GM12878 (cell line): ENCODE results near the gene CDYL2. TPM values are rescaled to one million over a fixed set of nuclear protein-coding genes. Genes with fewer than 3 reads are reported as not detected.

Experiments used
- ATAC-seq: fragments of 200-7000 bp; cut with Tn5 transposase; 3 replicates; pipeline ENCODE4 v1.9.1; 2020; ENCODE audit warnings: mild to moderate bottlenecking, moderate library complexity
- BruUV-seq: library from RNA; stranded (reverse); fragments of 400-500 nt; replicated peaks from 2 replicates; lab custom pipeline; 2021; lab: Mats Ljungman, UMichigan
- CTCF ChIA-PET: fragments of 300-600 bp; sonication (Branson Sonifier 250); formaldehyde crosslinking; extraction: SDS; loops from one replicate; lab custom pipeline; 2021; ENCODE audit warnings: inconsistent platforms; lab: Yijun Ruan, JAX
- POLR2A ChIA-PET: fragments of 350-600 bp; formaldehyde crosslinking; extraction: SDS; loops from one replicate; lab custom pipeline; 2021; ENCODE audit warnings: inconsistent platforms; lab: Charles Lee
- RAD21 ChIA-PET: fragments of 300-600 bp; sonication (Branson Sonifier 250); formaldehyde crosslinking; loops from one replicate; lab custom pipeline; 2023; ENCODE audit warnings: antibody characterized with exemption; ENCODE audit not compliant: unreplicated experiment; lab: Charles Lee
- SMC1A ChIA-PET: fragments of 300-600 bp; sonication (Branson Sonifier 250); formaldehyde crosslinking; loops from one replicate; lab custom pipeline; 2023; ENCODE audit not compliant: unreplicated experiment, uncharacterized antibody; lab: Charles Lee
- DNase-seq: peaks from one replicate; pipeline ENCODE4 v3.0.0-alpha.2; 2011; ENCODE audit warnings: low read depth, low spot score
- FAIRE-seq: peaks from 3 replicates; lab custom pipeline; 2011; peaks lifted over from hg19 to GRCh38; lab: Jason Lieb, UNC
- H2AFZ ChIP-seq: 2 replicates; pipeline ENCODE4 v1.6.0; 2011; ENCODE audit warnings: low read depth, low read length, control low read depth; ENCODE audit not compliant: control insufficient read depth
- H3K27ac ChIP-seq: 2 replicates; pipeline ENCODE4 v1.5.1; 2011; ENCODE audit warnings: control low read depth; ENCODE audit not compliant: control insufficient read depth, insufficient read depth
- H3K27me3 ChIP-seq, 2 experiments: replicated peaks in 1 of 2; 2 replicates each; pipeline versions ENCODE4 v1.6.0 to v1.6.1; 2011; ENCODE audit warnings: low read length in 1 of 2; ENCODE audit not compliant: control insufficient read depth in 2 of 2, insufficient read depth in 2 of 2
- H3K36me3 ChIP-seq, 2 experiments: 2 replicates each; pipeline ENCODE4 v1.5.1; 2011; ENCODE audit warnings: low read length in 1 of 2; ENCODE audit not compliant: control insufficient read depth in 2 of 2, insufficient read depth in 2 of 2
- H3K4me1 ChIP-seq: 2 replicates; pipeline ENCODE4 v1.6.1; 2011; ENCODE audit warnings: mild to moderate bottlenecking, low read length, moderate library complexity, mixed read lengths; ENCODE audit not compliant: control insufficient read depth, insufficient read depth
- H3K4me2 ChIP-seq: 2 replicates; pipeline ENCODE4 v1.6.0; 2011; ENCODE audit warnings: control low read depth; ENCODE audit not compliant: control insufficient read depth, insufficient read depth
- H3K4me3 ChIP-seq: fragments of 200-600 bp; sonication (generic); 2 replicates; pipeline ENCODE4 v1.5.1; 2016
- H3K79me2 ChIP-seq: 2 replicates; pipeline ENCODE4 v1.6.0; 2011; ENCODE audit warnings: low read length; ENCODE audit not compliant: control insufficient read depth, insufficient read depth
- H3K9ac ChIP-seq: 2 replicates; pipeline ENCODE4 v1.8.0; 2011; ENCODE audit warnings: low read length, control low read depth, mixed read lengths; ENCODE audit not compliant: control insufficient read depth, insufficient read depth
- H3K9me3 ChIP-seq: replicated peaks from 3 replicates; pipeline ENCODE4 v1.5.1; 2011; ENCODE audit warnings: mild to moderate bottlenecking, low read length; ENCODE audit not compliant: control insufficient read depth, insufficient read depth
- H4K20me1 ChIP-seq: 2 replicates; pipeline ENCODE4 v1.6.0; 2011; ENCODE audit not compliant: control insufficient read depth, insufficient read depth
- BMI1 ChIP-seq: fragments of 450-650 bp; IDR thresholded peaks from 2 replicates; pipeline ENCODE4 v1.6.1; 2016; ENCODE audit warnings: mild to moderate bottlenecking, moderate library complexity, borderline replicate concordance
- FOS ChIP-seq: IDR thresholded peaks from 3 replicates; pipeline ENCODE4 v1.6.1; 2011; ENCODE audit warnings: borderline replicate concordance; ENCODE audit not compliant: insufficient read length; ENCODE audit errors: extremely low read depth
- FOXM1 ChIP-seq: IDR thresholded peaks from 2 replicates; pipeline ENCODE4 v1.6.1; 2012; ENCODE audit warnings: low read depth, mild to moderate bottlenecking, inconsistent platforms, low read length, moderate library complexity
- KAT2A ChIP-seq: conservative IDR thresholded peaks from 2 replicates; pipeline ENCODE4 v1.6.1; 2011; ENCODE audit warnings: low read depth, low read length; ENCODE audit not compliant: control insufficient read depth
- KLF5 ChIP-seq: fragments of 450-650 bp; IDR thresholded peaks from 2 replicates; pipeline ENCODE4 v1.6.1; 2014; ENCODE audit warnings: mild to moderate bottlenecking; ENCODE audit not compliant: partially characterized antibody
- SREBF2 ChIP-seq: IDR thresholded peaks from 2 replicates; pipeline ENCODE4 v1.6.1; 2012; ENCODE audit warnings: mild to moderate bottlenecking, low read length
- WGBS: methylation state at CpG from one replicate; pipeline ENCODE4 v1.1.6; 2016; ENCODE audit warnings: low lambda C conversion rate; ENCODE audit not compliant: insufficient replicate concordance, insufficient coverage; ENCODE audit errors: missing lambda C conversion rate; 5-methylcytosine and 5-hydroxymethylcytosine counted together
- in situ Hi-C: fragments of 300-500 bp; cut with MboI; formaldehyde crosslinking; loops from 9 replicates; pipeline ENCODE4 v1.14.3; 2018; ENCODE audit warnings: mixed read lengths
- intact Hi-C: fragments of 100-400 bp; cut with micrococcal nuclease; formaldehyde crosslinking; loops from one replicate; pipeline ENCODE4 v1.14.2; 2022; ENCODE audit not compliant: unreplicated experiment
- polyA plus RNA-seq, 11 experiments: library from polyadenylated mRNA; depleted of rRNA in 4 of 11; unstranded in 6 of 11; stranded (reverse) in 5 of 11; fragments of >200 nt; fragmentation: Nextera tagmentation in 4 of 11; fragmentation: Illumina TruSeq in 1 of 11; extraction: Ambion mirVana in 4 of 11; extraction: Trizol in 1 of 11; gene quantifications; 1 replicate in 1 of 11; 2 replicates in 10 of 11; pipeline versions ENCODE4 v1.2.1 to v1.2.3, GENCODE V29; 2011 to 2016; ENCODE audit warnings: inconsistent platforms in 2 of 11, missing spikeins in 2 of 11, low read depth in 1 of 11
- total RNA-seq, 4 experiments: library from RNA; depleted of rRNA in 3 of 4; stranded (reverse); fragments of >200 nt in 3 of 4; fragmentation: Illumina TruSeq in 1 of 4; extraction: Trizol in 1 of 4; gene quantifications; 2 replicates each; pipeline versions ENCODE4 v1.2.1 to v1.2.3, GENCODE V29; 2013 to 2021
- TF ChIP-seq, protein P1 (sequence below), 3 experiments: IDR thresholded peaks in 2 of 3; conservative IDR thresholded peaks in 1 of 3; 2 replicates each; pipeline ENCODE4 v1.5.1; 2011; ENCODE audit warnings: low read depth in 3 of 3, low read length in 3 of 3, mild to moderate bottlenecking in 3 of 3, control low read depth in 2 of 3, moderate library complexity in 2 of 3, inconsistent platforms in 1 of 3, mixed read lengths in 1 of 3; ENCODE audit not compliant: control insufficient read depth in 2 of 3, insufficient read depth in 1 of 3; ENCODE audit errors: extremely low read depth in 1 of 3
- TF ChIP-seq, protein P2 (sequence below): fragments of 450-650 bp; IDR thresholded peaks from 2 replicates; pipeline ENCODE4 v1.6.1; 2016; ENCODE audit warnings: mild to moderate bottlenecking

The CDYL2 gene
- total and polyA plus RNA-seq, 10 of the 15 experiments (the other 5 are each of a cell fraction or from before 2014, with no cell fraction given) = 0.27 to 22.9 (median 3.9) TPM

DNA sequence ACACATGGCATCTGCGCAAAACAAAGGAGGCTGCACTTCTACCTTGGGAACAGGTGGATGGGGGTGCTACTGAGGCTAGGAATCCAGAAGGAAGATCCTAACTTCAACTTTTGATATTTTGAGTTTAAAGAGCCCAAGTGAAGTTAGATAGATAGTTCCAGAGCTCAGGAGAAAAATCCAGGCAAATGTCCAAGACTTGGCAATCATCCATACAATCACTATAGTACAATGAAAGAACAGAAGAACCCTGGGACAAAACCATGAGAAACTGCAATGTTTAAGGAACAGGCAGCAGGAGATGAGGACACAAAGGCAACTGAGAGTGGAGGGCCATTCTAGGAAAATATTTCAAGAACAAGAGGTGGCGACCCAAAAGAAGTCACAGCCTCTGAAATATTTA lies 12.4 kb downstream of the CDYL2 start:
- Histone ChIP-seq H4K20me1 (no peaks in the 10 kb centered on the region), H3K4me3 (no peak overlapping the region), H3K27ac (no peak overlapping the region), H3K36me3 (no peaks in the 10 kb centered on the region), H3K9me3 (no peaks in the 10 kb centered on the region), H3K4me2 (no peak overlapping the region), H3K27me3 (no peaks in the 10 kb centered on the region), H3K9ac (no peak overlapping the region), H3K79me2 (no peaks in the 10 kb centered on the region), H3K4me1 (no peaks in the 10 kb centered on the region), H2AFZ (no peak overlapping the region)
- ChIA-PET SMC1A (interaction anchor here (0.7 to 1.1 kb wide), 4 partner anchors 23 to 66 kb away, joined by 3 to 4 read pairs (median 3); no protein-coding TSS in a partner anchor), POLR2A (no interaction called here), RAD21 (no interaction called here), CTCF (no interaction called here)
- 50% methylated on average over 2 of the region's 2 CpGs for WGBS
- FAIRE-seq (no peak), DNase-seq (no peak), ATAC-seq (no peak)
- TF ChIP-seq, protein P1, sequence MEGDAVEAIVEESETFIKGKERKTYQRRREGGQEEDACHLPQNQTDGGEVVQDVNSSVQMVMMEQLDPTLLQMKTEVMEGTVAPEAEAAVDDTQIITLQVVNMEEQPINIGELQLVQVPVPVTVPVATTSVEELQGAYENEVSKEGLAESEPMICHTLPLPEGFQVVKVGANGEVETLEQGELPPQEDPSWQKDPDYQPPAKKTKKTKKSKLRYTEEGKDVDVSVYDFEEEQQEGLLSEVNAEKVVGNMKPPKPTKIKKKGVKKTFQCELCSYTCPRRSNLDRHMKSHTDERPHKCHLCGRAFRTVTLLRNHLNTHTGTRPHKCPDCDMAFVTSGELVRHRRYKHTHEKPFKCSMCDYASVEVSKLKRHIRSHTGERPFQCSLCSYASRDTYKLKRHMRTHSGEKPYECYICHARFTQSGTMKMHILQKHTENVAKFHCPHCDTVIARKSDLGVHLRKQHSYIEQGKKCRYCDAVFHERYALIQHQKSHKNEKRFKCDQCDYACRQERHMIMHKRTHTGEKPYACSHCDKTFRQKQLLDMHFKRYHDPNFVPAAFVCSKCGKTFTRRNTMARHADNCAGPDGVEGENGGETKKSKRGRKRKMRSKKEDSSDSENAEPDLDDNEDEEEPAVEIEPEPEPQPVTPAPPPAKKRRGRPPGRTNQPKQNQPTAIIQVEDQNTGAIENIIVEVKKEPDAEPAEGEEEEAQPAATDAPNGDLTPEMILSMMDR (IDR thresholded peaks at IDR 0.05 in 2 of 3, conservative IDR thresholded peaks at IDR 0.05 in 1 of 3; ENCODE audit: control insufficient read depth in 2 of 3, extremely low read depth in 1 of 3, insufficient read depth in 1 of 3, low read depth in 3 of 3, low read length in 3 of 3) = no peak
- no peak for TF ChIP-seq BMI1
- in situ Hi-C loops = no loop called here
- no TSS peak for BruUV-seq
- intact Hi-C loops = no loop called here

DNA sequence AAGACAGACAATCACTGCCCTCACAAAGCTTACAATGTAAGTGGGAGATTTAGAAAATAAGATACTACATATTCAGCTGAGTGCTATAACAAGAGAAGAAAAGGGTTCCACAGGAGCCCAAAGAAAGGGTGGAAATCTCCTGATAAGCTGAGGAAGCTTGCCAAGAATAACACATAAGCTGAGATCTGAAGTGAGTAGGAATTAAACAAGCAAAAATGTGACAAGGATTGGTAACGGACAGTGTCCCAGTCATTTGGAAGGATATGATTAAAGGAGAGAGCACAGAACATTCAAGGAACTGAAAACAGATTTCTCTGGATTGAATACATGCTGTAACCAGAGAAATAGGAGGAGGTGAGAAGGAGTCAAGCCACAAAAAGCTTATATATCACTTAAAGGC lies 13.0 kb downstream of the CDYL2 start:
- no peak for FAIRE-seq
- Histone ChIP-seq H3K27me3 (no peaks in the 10 kb centered on the region), H3K79me2 (no peaks in the 10 kb centered on the region), H3K27ac (no peak overlapping the region), H3K9me3 (no peaks in the 10 kb centered on the region), H2AFZ (no peak overlapping the region), H3K36me3 (no peaks in the 10 kb centered on the region), H3K9ac (no peak overlapping the region), H3K4me2 (no peak overlapping the region), H4K20me1 (no peaks in the 10 kb centered on the region), H3K4me1 (no peaks in the 10 kb centered on the region), H3K4me3 (no peak overlapping the region)
- ChIA-PET SMC1A (interaction anchor here (0.7 to 1.1 kb wide), 3 partner anchors 25 to 65 kb away, joined by 3 to 4 read pairs (median 3); no protein-coding TSS in a partner anchor), RAD21 (no interaction called here), POLR2A (interaction anchor here (0.5 kb wide), 1 partner anchor 200 kb away, joined by 5 read pairs; no protein-coding TSS in a partner anchor), CTCF (no interaction called here)
- in situ Hi-C loops (no loop called here), intact Hi-C loops (no loop called here)
- no TSS peak for BruUV-seq
- no peak for DNase-seq
- ATAC-seq = no peak
- WGBS = 25% methylated on average over 1 of the region's 1 CpG
- TF ChIP-seq, protein P2, sequence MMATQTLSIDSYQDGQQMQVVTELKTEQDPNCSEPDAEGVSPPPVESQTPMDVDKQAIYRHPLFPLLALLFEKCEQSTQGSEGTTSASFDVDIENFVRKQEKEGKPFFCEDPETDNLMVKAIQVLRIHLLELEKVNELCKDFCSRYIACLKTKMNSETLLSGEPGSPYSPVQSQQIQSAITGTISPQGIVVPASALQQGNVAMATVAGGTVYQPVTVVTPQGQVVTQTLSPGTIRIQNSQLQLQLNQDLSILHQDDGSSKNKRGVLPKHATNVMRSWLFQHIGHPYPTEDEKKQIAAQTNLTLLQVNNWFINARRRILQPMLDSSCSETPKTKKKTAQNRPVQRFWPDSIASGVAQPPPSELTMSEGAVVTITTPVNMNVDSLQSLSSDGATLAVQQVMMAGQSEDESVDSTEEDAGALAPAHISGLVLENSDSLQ = no peak
- TF ChIP-seq KLF5 = no peak
- no peak for TF ChIP-seq SREBF2
- no peak for TF ChIP-seq FOS
- no peak for TF ChIP-seq KAT2A
- TF ChIP-seq FOXM1 = no peak
